Measurements from ENCODE around the gene RHPN2.
"Not testable (repeated sequence)": the region's sequence is repeated elsewhere in the genome, so short reads cannot be mapped to it uniquely, and the experiment has no call there.

Gene RHPN2

DNA sequence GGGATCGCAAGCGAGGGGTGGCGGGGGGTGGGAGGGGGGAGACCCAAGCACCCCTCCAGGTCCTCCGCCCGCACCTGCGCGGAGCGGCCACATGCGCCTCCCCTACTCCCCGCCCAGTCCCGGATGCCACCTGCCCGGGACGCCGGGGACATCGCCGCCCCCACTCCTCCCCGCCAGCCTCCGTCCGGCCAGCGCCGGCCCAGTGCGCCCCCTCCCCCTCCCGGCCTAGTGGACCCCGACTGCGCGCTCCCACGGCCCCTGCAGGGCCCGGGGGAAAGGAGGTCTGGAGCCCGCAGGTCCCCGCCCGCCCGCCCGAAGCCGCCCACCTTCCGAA is 263 bp downstream of the RHPN2 start:
- no peak for DNase-seq (ENCODE audit: low read depth)

GRCh38 chr19:33063753-33064457 is 783 bp downstream of the RHPN2 start:
- DNase-seq (ENCODE audit: low read depth), result no peak

DNA sequence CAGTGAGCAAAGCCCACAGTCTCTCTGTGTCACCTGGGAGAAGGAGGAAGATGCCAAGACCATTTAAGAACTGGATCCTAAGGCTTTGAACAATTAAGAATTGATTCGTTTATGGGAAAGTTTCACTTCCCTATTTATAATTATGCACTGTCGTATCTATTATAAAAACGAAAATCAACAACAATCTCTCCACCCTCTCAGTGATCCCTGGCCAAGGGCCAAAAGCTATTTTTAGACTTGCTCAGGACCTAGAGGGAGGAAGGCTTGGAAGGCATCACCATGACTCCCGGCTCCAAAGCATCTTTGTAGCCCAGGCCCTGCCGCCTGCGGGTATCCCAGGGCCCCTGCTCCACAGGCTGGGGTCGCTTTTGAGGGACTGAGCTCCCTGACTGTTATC is 1.3 kb downstream of the RHPN2 start:
- no peak for DNase-seq (ENCODE audit: low read depth)

GRCh38 chr19:33062902-33063301 is 1.8 kb downstream of the RHPN2 start:
- DNase-seq (ENCODE audit: low read depth), result no peak

GRCh38 chr19:33060586-33060985 is 4.1 kb downstream of the RHPN2 start:
- no peak for DNase-seq (ENCODE audit: low read depth)

DNA sequence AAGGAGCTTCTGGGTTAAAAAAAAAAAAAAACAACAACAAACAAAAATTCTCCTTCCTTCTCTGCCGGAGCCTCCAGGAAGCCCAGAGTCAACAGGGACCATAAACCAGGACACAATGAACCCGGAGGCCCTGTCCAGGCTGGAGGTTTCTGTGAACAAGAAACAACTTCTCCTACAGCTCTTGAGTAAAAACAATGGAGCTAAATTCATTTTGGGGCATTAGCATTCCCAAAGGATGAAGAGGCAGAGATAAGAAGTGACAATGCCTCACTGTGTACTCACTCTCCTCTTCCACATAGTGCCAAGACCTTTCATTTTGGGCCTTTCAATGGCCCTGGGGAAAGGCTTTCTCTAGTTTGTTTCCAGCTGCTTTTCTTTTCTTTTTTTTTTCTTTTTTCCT is 9.0 kb downstream of the RHPN2 start:
- DNase-seq (ENCODE audit: low read depth), result no peak

DNA sequence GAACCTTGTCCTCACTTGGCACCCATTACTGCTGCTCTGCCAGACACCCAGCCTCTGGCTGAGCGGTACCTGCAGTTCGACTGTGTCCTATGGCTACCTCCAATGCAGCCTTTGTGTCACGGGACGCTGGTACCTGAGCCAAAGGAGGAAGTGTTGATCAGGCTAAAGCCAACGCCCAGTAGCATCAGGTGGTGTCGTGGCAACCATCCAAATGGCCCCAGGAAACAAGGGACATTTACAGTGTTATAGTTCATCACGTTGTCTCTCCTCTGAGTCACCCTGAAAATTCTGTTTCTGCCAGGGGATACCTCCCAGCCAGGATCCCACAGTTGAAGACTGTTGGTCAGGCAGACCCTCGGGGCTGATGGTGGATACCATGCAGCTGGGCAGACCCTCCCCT is 10.1 kb downstream of the RHPN2 start:
- DNase-seq (ENCODE audit: low read depth), result no peak

- no peak for DNase-seq (ENCODE audit: low read depth)
Observed at GRCh38 chr19:33052352-33052972, 12.2 kb downstream of the RHPN2 start.

GRCh38 chr19:33050110-33050509 is 14.6 kb downstream of the RHPN2 start:
- no peak for DNase-seq (ENCODE audit: low read depth)

GRCh38 chr19:33048806-33049676 is 15.6 kb downstream of the RHPN2 start:
- DNase-seq (ENCODE audit: low read depth), result no peak

GRCh38 chr19:33047422-33047821 is 17.3 kb downstream of the RHPN2 start:
- DNase-seq (ENCODE audit: low read depth), result no peak

DNA sequence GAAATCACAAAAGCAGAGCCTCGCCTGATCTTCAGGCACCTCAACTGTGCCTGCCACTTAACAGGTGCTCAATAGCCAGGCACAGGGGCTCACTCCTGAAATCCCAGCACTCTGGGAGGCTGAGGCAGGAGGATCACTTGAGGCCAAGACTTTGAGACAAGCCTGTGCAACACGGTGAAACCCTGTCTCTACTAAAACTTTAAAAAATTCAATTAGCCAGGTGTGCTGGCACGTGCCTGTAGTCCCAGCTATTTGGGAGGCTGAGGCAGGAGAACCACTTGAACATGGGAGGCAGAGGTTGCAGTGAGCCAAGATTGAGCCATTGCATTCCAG is 22.9 kb downstream of the RHPN2 start:
- not testable (repeated sequence) for DNase-seq (ENCODE audit: low read depth)

GRCh38 chr19:33040994-33041827 is 23.5 kb downstream of the RHPN2 start:
- no peak for DNase-seq (ENCODE audit: low read depth)

- DNase-seq (ENCODE audit: low read depth), result no peak
Observed at GRCh38 chr19:33039815-33040214, 24.9 kb downstream of the RHPN2 start.

- DNase-seq (ENCODE audit: low read depth), result no peak
Observed at GRCh38 chr19:33039108-33039599, 25.5 kb downstream of the RHPN2 start.

GRCh38 chr19:33037168-33038025 is 27.3 kb downstream of the RHPN2 start:
- peak; percentile 5 for DNase-seq (ENCODE audit: low read depth)

DNA sequence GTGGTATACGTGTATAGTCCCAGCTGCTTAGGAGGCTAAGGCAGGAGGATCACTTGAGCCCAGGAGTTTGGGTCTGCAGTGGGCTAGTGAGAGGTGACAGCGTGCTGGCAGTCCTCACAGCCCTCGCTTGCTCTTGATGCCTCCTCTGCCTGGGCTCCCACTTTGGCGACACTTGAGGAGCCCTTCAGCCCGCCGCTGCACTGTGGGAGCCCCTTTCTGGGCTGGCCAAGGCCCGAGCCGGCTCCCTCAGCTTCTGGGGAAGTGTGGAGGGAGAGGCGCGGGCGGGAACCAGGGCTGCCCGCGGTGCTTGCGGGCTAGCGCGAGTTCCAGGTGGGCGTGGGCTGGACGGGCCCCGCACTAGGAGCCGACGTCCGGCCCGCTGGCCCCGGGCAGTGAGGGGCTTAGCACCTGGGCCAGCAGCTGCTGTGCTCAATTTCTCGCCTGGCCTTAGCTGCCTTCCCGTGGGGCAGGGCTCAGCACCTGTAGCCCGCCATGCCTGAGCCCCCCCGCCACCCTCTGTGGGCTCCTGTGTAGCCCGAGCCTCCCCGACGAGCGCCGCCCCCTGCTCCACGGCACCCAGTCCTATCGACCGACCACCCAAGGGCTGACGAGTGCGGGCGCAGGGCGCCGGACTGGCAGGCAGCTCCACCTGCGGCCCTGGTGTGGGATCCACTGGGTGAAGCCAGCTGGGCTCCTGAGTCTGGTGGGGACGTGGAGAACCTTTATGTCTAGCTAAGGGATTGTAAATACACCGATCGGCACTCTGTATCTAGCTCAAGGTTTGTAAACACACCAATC is 28.1 kb downstream of the RHPN2 start:
- DNase-seq (ENCODE audit: low read depth), result not testable (repeated sequence)

GRCh38 chr19:33035461-33035860 is 29.2 kb downstream of the RHPN2 start:
- DNase-seq (ENCODE audit: low read depth), result no peak

DNA sequence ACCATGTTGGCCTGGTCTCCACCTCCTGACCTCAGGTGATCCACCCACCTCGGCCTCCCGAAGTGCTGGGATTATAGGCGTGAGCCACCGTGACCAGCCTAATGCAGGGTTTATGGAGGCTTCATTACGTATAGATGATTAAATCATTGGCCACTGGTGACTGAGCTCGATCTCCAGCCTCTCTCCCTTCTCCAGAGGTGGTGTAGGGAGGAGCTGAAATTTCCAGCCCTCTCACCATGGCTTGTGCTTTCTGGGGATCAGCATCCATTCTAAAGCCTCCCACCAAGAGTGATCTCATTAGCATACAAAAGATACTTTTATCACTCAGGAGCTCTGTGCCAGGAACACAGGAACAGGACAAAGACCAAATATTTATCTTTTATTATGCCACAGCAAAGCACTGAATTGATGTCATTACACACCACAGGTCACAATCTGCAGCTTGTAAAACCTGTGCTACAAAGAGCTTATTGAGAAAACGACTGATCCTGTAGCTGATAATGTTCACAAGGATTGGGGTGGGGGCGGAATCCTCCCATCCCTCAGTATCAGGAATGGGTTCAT is 32.4 kb downstream of the RHPN2 start:
- no peak for DNase-seq (ENCODE audit: low read depth)

DNA sequence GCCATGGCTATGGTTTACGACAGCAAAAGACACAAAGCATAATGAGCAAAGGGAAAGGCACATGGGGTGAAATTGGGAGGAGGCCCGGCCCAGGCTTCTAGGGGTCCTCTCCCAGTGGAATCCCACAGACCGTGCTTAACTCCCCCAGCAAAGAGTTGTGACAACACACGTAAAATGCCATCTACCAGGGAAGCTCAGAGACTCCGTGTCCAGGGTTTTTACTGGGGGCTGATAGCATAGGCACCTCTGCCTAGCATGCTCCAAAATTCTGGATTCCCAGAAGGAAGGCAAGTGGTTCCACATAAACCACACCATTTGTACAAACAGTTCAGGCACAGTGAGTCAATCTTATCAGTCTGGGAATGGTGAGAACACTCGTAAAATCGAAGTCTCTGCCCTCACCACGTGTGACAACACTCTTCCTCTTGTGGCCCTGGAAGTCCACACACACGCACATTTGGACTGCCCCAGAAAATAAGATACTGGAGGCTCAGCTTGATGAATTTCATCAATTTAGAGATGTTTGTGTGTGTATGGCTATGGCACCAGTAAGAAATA is 34.9 kb downstream of the RHPN2 start:
- no peak for DNase-seq (ENCODE audit: low read depth)
